ENCODE measurements around the gene SLC39A11.

GRCh38 chr17:73089322-73090317 lies 2.9 kb downstream of the SLC39A11 start:
- TF ChIP-seq EGR1 (IDR thresholded peaks at IDR 0.05; ENCODE audit: low read depth): no peak
- no peak for TF ChIP-seq POLR2A (IDR thresholded peaks at IDR 0.05; ENCODE audit: borderline replicate concordance, extremely low read depth, insufficient read depth, insufficient read length)
- no peak for TF ChIP-seq CTCF (IDR thresholded peaks at IDR 0.05 in 2 of 3, conservative IDR thresholded peaks at IDR 0.05 in 1 of 3; ENCODE audit: borderline replicate concordance in 1 of 3, insufficient read depth in 1 of 3, low read depth in 2 of 3, low read length in 2 of 3)
- no peak for TF ChIP-seq SRF (IDR thresholded peaks at IDR 0.05; ENCODE audit: low read depth)
- no peak for TF ChIP-seq EZH2 (IDR thresholded peaks at IDR 0.05)
- TF ChIP-seq JUND (IDR thresholded peaks at IDR 0.05): no peak
- no peak for TF ChIP-seq CEBPB (IDR thresholded peaks at IDR 0.05; ENCODE audit: low read depth)
- no peak for TF ChIP-seq SIN3A (IDR thresholded peaks at IDR 0.05; ENCODE audit: low read depth)
- no peak for TF ChIP-seq REST (IDR thresholded peaks at IDR 0.05; ENCODE audit: low read depth)
- no peak for TF ChIP-seq EZH2phosphoT487 (IDR thresholded peaks at IDR 0.05; ENCODE audit: borderline replicate concordance)
- TF ChIP-seq SP1 (IDR thresholded peaks at IDR 0.05; ENCODE audit: low read depth): no peak
